ENCODE results near the gene ABLIM1. TPM values are rescaled to one million over a fixed set of nuclear protein-coding genes. Genes with fewer than 3 reads are reported as not detected.

Gene ABLIM1
- total RNA-seq, 4 donors from 2014 or later: 41.2 to 128 (median 97.3) TPM

DNA sequence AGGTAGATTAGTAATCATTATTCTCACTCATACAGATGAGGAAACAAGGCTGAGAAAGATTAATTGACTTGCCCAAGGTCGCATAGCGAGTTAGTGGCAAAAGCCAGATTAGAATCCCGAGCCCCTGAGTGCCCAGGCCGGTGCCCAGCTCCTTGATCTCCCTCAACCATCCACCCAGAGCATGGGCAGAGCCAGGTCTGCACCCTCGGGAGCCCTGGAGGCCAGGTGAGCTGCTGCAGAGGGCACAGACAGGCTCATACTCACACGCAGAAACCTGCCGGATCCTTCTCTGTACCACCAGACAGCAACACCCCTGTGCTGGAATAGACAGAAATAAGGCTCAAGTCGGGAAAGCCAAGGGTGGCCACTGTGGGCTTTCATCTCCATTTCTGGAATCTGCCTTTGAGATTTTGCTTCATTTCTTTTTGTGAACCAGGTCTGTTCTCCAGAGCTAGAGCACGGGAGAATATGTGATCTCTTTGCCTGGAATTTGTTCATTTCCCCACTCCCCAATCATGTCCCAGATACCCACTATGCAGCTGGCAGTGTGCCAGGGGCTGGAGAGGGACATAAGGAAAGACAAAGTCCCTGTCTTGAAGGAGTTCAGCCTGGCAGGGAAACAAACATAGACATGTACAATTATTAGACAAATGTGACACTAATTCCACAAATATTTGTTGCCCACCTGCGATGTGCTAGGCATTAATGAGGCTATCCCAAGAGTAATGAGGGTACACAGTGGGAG is 259.3 kb downstream of the ABLIM1 start:
- H3K9me3 ChIP-seq: no peaks in the 10 kb centered on the region
- intact Hi-C loops (cut with DNase I; ENCODE audit: low total_unique reads): no loop called here
- peak overlapping the region; percentile 84 to 95 for H3K27ac ChIP-seq
- peaks cover 17 to 18% of the 10 kb centered on the region in 2 donors for H3K4me1 ChIP-seq
- H3K27me3 ChIP-seq: no peaks in the 10 kb centered on the region
- DNase-seq: no peak
- H3K36me3 ChIP-seq: no peaks in the 10 kb centered on the region
- H3K4me3 ChIP-seq: no peak overlapping the region
- no peak for TF ChIP-seq POLR2A (IDR thresholded peaks at IDR 0.05)
- TF ChIP-seq, protein P1, sequence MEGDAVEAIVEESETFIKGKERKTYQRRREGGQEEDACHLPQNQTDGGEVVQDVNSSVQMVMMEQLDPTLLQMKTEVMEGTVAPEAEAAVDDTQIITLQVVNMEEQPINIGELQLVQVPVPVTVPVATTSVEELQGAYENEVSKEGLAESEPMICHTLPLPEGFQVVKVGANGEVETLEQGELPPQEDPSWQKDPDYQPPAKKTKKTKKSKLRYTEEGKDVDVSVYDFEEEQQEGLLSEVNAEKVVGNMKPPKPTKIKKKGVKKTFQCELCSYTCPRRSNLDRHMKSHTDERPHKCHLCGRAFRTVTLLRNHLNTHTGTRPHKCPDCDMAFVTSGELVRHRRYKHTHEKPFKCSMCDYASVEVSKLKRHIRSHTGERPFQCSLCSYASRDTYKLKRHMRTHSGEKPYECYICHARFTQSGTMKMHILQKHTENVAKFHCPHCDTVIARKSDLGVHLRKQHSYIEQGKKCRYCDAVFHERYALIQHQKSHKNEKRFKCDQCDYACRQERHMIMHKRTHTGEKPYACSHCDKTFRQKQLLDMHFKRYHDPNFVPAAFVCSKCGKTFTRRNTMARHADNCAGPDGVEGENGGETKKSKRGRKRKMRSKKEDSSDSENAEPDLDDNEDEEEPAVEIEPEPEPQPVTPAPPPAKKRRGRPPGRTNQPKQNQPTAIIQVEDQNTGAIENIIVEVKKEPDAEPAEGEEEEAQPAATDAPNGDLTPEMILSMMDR (IDR thresholded peaks at IDR 0.05): no peak

DNA sequence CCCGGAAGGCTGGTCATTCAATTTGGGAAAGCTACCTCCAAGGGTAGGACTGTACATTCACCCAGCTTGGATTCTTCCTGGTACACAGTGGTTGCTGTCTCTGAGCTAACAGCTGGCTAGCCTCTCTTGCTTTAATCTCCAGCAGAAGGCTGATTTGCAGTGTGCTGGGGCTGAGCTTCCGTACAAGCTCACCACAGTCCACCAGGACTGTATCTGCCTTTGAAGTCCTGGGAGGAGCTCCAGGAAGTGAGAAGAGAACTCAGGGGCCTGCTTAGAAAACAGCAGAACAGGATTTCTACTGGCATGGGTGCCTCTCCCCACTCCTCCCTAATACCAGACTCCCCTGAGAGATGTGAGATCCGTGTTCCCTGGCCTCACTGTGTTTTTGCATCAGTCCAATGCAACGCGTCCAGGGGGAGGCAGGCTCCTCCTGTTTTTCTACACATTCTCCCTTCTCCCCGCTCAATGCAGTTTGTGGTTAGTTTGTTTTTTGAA is 260.4 kb downstream of the ABLIM1 start:
- no peak for TF ChIP-seq POLR2A (IDR thresholded peaks at IDR 0.05)
- TF ChIP-seq, protein P1 (IDR thresholded peaks at IDR 0.05): no peak
- Histone ChIP-seq H3K4me3 (peak overlapping the region; percentile 5 to 16), H3K36me3 (no peaks in the 10 kb centered on the region), H3K27ac (peak overlapping the region; percentile 84 to 95), H3K27me3 (no peaks in the 10 kb centered on the region), H3K4me1 (peaks cover 18 to 20% of the 10 kb centered on the region in 2 donors), H3K9me3 (no peaks in the 10 kb centered on the region)
- no peak for DNase-seq
- intact Hi-C loops (cut with DNase I; ENCODE audit: low total_unique reads): no loop called here

DNA sequence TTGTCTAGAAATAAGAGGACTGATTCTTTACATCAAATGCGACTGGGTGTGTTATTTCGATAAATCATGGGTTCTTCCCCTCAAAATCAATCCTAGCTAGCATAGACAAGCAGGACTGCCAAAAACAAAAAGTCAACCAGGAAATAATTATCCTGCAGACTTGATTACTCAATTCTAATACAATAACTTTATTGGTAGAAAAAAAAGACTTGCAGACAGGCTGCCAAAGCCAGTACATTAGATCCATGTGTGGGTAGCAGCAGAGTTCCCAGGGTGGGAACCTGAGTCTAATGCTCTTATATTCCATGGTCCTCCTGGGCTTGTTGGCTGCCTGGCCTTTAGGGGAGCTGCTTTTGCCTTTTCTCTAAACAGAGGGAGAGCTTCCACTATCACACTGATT is 261.6 kb downstream of the ABLIM1 start:
- Histone ChIP-seq H3K4me1 (peaks cover 18 to 20% of the 10 kb centered on the region in 2 donors), H3K9me3 (no peaks in the 10 kb centered on the region), H3K27ac (peak overlapping the region; percentile 84 to 95), H3K36me3 (no peaks in the 10 kb centered on the region), H3K4me3 (no peak overlapping the region), H3K27me3 (no peaks in the 10 kb centered on the region)
- DNase-seq: no peak
- no peak for TF ChIP-seq POLR2A (IDR thresholded peaks at IDR 0.05)
- TF ChIP-seq, protein P1 (IDR thresholded peaks at IDR 0.05): no peak
- intact Hi-C loops (cut with DNase I; ENCODE audit: low total_unique reads): no loop called here

DNA sequence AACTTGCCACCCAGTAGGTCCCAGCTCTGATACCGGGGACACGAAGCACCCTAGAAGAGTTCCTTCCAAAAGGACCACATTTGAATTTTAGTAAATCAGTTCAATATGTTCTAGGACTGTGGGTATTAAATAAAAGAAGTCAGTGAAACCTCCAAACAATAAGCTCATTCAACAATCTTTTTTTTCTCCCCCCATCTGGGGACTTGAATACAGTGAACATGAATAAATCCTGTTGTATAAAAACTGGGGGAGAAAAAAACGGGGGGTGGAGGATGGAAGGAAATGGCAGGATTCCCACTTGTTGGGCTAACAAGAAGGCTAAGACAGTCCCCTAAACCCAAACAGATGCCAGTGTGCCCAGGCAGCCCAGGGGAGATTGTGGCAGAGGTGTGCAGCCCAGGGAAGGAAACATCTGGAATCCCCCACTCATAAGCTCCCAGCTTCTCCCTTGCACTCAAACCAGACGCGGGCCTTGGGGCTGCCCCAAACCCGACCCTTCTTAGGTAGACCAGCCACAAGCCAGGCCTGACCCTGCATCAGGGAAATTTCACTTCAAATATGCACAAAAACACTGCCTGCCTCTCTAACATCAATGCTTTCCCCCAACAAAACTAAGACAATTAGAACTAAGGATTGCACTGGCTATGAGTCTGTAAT is 262.6 kb downstream of the ABLIM1 start:
- Histone ChIP-seq H3K4me1 (peaks cover 15 to 18% of the 10 kb centered on the region in 2 donors), H3K27ac (peak overlapping the region in 1 of 2 donors; percentile 19), H3K36me3 (no peaks in the 10 kb centered on the region), H3K4me3 (no peak overlapping the region), H3K9me3 (no peaks in the 10 kb centered on the region), H3K27me3 (no peaks in the 10 kb centered on the region)
- TF ChIP-seq, protein P1 (IDR thresholded peaks at IDR 0.05): no peak
- TF ChIP-seq POLR2A (IDR thresholded peaks at IDR 0.05): no peak
- intact Hi-C loops (cut with DNase I; ENCODE audit: low total_unique reads): no loop called here
- DNase-seq: no peak

DNA sequence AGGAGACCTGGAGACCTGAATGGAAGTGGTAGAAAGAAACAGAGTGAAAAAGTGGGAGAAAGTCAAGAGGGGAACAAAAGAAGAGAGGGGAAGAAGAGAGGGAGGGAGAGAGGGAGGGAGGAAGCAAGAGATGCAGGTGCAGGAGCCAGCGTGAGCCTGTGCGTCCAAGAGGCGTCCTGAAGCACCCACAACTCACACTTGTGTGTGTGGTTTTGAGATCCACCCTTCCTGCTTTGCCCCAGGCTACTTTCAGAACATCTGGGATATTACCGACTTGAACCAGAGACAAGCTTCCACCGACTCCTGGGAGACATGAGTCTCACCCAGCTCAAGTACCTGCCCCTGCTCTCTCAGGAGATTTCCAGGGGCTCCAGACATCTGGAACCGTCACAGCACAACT is 263.5 kb downstream of the ABLIM1 start:
- peak overlapping the region in 1 of 2 donors; percentile 64 for H3K27ac ChIP-seq
- no peaks in the 10 kb centered on the region for H3K9me3 ChIP-seq
- H3K4me3 ChIP-seq: no peak overlapping the region
- TF ChIP-seq, protein P1 (IDR thresholded peaks at IDR 0.05): no peak
- no peak for TF ChIP-seq POLR2A (IDR thresholded peaks at IDR 0.05)
- H3K27me3 ChIP-seq: no peaks in the 10 kb centered on the region
- intact Hi-C loops (cut with DNase I; ENCODE audit: low total_unique reads): no loop called here
- H3K36me3 ChIP-seq: no peaks in the 10 kb centered on the region
- H3K4me1 ChIP-seq: peaks cover 9 to 10% of the 10 kb centered on the region in 2 donors
- no peak for DNase-seq
